ENCODE data around the gene GNB4.

DNA sequence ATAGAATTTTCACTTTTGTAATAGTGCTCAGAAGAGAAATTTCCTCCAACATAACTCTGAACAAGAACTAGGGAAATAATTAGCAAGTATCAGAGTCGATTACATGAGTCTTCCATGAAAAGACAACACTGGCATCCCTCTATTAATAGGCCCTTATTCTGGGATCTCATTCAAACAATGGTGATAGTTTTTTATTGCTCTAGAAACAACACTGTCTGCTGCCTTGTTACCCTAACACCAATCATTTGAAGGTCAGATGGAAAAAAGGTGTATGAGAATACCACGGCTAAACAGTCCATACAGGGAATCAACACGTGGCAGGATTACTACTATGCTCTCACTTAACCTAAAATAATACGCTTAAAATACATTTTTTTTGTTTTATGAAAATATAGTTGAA, 35.9 kb downstream of the GNB4 start:
- TF ChIP-seq, protein P1, sequence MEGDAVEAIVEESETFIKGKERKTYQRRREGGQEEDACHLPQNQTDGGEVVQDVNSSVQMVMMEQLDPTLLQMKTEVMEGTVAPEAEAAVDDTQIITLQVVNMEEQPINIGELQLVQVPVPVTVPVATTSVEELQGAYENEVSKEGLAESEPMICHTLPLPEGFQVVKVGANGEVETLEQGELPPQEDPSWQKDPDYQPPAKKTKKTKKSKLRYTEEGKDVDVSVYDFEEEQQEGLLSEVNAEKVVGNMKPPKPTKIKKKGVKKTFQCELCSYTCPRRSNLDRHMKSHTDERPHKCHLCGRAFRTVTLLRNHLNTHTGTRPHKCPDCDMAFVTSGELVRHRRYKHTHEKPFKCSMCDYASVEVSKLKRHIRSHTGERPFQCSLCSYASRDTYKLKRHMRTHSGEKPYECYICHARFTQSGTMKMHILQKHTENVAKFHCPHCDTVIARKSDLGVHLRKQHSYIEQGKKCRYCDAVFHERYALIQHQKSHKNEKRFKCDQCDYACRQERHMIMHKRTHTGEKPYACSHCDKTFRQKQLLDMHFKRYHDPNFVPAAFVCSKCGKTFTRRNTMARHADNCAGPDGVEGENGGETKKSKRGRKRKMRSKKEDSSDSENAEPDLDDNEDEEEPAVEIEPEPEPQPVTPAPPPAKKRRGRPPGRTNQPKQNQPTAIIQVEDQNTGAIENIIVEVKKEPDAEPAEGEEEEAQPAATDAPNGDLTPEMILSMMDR (IDR thresholded peaks at IDR 0.05) = no peak
- TF ChIP-seq POLR2A (IDR thresholded peaks at IDR 0.05) (no peak), POLR2AphosphoS5 (IDR thresholded peaks at IDR 0.05) (no peak), EP300 (IDR thresholded peaks at IDR 0.05) (no peak)
